Suprapubic skin (tissue), 4 donors: ENCODE measurements around the gene HMGN1.

Experiments
- EP300 ChIP-seq: sonication (generic); formaldehyde crosslinking; IDR thresholded peaks from one replicate; pipeline ENCODE4 v1.6.1; 2017; ENCODE audit warnings: antibody characterized with exemption
- POLR2A ChIP-seq, 2 donors: fragments of 450-650 bp; IDR thresholded peaks; one replicate each; pipeline ENCODE4 v1.6.1; 2017; ENCODE audit warnings: antibody characterized with exemption in 2 of 2, mild to moderate bottlenecking in 2 of 2, moderate library complexity in 2 of 2
- POLR2AphosphoS5 ChIP-seq, 3 donors: sonication (generic); formaldehyde crosslinking; IDR thresholded peaks; one replicate each; pipeline ENCODE4 v1.6.1; 2017; ENCODE audit warnings: antibody characterized with exemption in 3 of 3
- TF ChIP-seq, protein P1 (sequence below), 2 donors: fragments of 200-600 bp in 1 of 2; fragments of 450-650 bp in 1 of 2; sonication (generic) in 1 of 2; IDR thresholded peaks; one replicate each; pipeline ENCODE4 v1.5.1; 2016 to 2019; ENCODE audit warnings: antibody characterized with exemption in 2 of 2, mild to moderate bottlenecking in 1 of 2, moderate library complexity in 1 of 2

DNA sequence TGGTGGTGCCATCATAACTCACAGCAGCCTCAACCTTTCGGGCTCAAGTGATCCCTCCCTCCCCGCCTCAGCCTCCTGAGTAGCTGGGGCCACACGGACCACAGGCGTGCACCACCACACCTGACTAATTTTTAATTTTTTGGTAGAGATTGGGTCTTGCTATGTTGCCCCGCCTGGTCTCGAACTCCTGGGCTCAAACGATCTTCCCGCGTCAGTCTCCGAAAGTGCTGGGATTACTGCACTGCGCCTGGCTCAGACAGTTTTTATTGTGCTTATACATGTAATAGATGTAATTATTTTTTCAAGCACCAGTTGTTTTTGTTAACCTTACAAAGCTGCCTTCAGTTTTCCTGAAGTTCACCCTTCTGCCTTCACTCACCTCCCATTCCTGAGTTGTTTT is 38.0 kb upstream of the HMGN1 start:
- TF ChIP-seq POLR2A (IDR thresholded peaks at IDR 0.05): no peak
- TF ChIP-seq, protein P1, sequence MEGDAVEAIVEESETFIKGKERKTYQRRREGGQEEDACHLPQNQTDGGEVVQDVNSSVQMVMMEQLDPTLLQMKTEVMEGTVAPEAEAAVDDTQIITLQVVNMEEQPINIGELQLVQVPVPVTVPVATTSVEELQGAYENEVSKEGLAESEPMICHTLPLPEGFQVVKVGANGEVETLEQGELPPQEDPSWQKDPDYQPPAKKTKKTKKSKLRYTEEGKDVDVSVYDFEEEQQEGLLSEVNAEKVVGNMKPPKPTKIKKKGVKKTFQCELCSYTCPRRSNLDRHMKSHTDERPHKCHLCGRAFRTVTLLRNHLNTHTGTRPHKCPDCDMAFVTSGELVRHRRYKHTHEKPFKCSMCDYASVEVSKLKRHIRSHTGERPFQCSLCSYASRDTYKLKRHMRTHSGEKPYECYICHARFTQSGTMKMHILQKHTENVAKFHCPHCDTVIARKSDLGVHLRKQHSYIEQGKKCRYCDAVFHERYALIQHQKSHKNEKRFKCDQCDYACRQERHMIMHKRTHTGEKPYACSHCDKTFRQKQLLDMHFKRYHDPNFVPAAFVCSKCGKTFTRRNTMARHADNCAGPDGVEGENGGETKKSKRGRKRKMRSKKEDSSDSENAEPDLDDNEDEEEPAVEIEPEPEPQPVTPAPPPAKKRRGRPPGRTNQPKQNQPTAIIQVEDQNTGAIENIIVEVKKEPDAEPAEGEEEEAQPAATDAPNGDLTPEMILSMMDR (IDR thresholded peaks at IDR 0.05): no peak
- TF ChIP-seq EP300: no peak
- no peak for TF ChIP-seq POLR2AphosphoS5 (IDR thresholded peaks at IDR 0.05)
